DND-41 (cell line): ENCODE data around the gene RYR2.

ENCODE experiments used
- ATAC-seq: fragments of 200-7000 bp; cut with Tn5 transposase; 3 replicates; pipeline ENCODE4 v1.9.1; 2021; ENCODE audit warnings: low read depth; ENCODE audit not compliant: insufficient read depth
- DNase-seq: peaks from one replicate; pipeline ENCODE4 v3.0.0-alpha.2; 2020
- H2AFZ ChIP-seq: 2 replicates; pipeline ENCODE4 v1.6.0; 2012; ENCODE audit warnings: low read depth, low read length
- H3K27ac ChIP-seq: 2 replicates; pipeline ENCODE4 v1.5.1; 2012; ENCODE audit warnings: low read length, inconsistent platforms
- H3K27me3 ChIP-seq: fragments of 200-600 bp; sonication (generic); 2 replicates; pipeline ENCODE4 v1.6.0; 2012; ENCODE audit warnings: low read length, mild to moderate bottlenecking, inconsistent platforms; ENCODE audit not compliant: insufficient read depth, poor library complexity
- H3K36me3 ChIP-seq: 2 replicates; pipeline ENCODE4 v1.5.1; 2012; ENCODE audit warnings: low read length, inconsistent platforms; ENCODE audit not compliant: insufficient read depth
- H3K4me1 ChIP-seq: 2 replicates; pipeline ENCODE4 v1.5.1; 2012; ENCODE audit warnings: mild to moderate bottlenecking, low read length; ENCODE audit not compliant: insufficient read depth
- H3K4me2 ChIP-seq: 2 replicates; pipeline ENCODE4 v1.6.0; 2012; ENCODE audit warnings: mild to moderate bottlenecking, moderate library complexity, low read length, inconsistent platforms; ENCODE audit not compliant: insufficient read depth
- H3K4me3 ChIP-seq, 2 experiments: fragments of 200-600 bp in 1 of 2; shearing (Covaris generic) in 1 of 2; 2 replicates each; pipeline ENCODE4 v1.5.1; 2012 to 2016; ENCODE audit warnings: inconsistent platforms in 2 of 2, low read length in 2 of 2, mild to moderate bottlenecking in 2 of 2, low read depth in 1 of 2, moderate library complexity in 1 of 2
- H3K79me2 ChIP-seq: 2 replicates; pipeline ENCODE4 v1.6.0; 2012; ENCODE audit warnings: low read length, inconsistent platforms; ENCODE audit not compliant: insufficient read depth
- H3K9ac ChIP-seq: 2 replicates; pipeline ENCODE4 v1.6.0; 2012; ENCODE audit warnings: low read depth, mild to moderate bottlenecking, inconsistent platforms, low read length, moderate library complexity
- H3K9me3 ChIP-seq: 2 replicates; pipeline ENCODE4 v1.5.1; 2012; ENCODE audit warnings: low read length, moderate library complexity, mild to moderate bottlenecking, inconsistent platforms; ENCODE audit not compliant: insufficient read depth, severe bottlenecking
- H4K20me1 ChIP-seq: 2 replicates; pipeline ENCODE4 v1.6.0; 2012; ENCODE audit warnings: low read length; ENCODE audit not compliant: insufficient read depth
- EZH2 ChIP-seq: IDR thresholded peaks from 3 replicates; pipeline ENCODE4 v1.6.1; 2012; ENCODE audit warnings: borderline replicate concordance, low read depth, mild to moderate bottlenecking, moderate library complexity, low read length, inconsistent platforms; ENCODE audit not compliant: severe bottlenecking
- TF ChIP-seq, protein P1 (sequence below): IDR thresholded peaks from 2 replicates; pipeline ENCODE4 v1.5.1; 2012; ENCODE audit warnings: borderline replicate concordance, low read length, moderate library complexity, mild to moderate bottlenecking; ENCODE audit not compliant: poor library complexity, severe bottlenecking; ENCODE audit errors: extremely low read depth

The RYR2 gene

DNA sequence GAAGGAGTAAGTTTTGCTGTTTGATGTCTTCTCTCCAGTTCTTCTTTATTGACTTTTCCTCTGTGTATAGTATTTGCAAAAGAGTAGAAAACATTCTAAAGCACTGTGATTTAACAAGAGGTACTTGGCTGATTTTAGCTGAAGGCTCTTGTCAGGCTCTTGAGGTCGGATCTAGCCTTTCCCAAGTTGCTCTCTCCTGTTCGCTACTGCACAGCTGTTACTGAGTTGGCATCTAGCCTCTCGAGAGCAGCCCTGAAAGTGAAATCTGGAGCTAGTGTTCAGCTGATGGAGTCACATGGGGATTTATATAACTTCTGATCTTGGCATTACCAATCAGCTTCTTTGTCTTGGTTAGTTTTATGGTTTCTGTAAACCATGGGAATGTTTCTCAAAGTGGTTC is 193.1 kb downstream of the RYR2 start:
- DNase-seq (no peak), ATAC-seq (no peak)
- H2AFZ ChIP-seq = no peak overlapping the region
- no peaks in the 10 kb centered on the region for H3K36me3 ChIP-seq
- H3K27me3 ChIP-seq = no peaks in the 10 kb centered on the region
- no peak overlapping the region for H3K4me3 ChIP-seq
- no peak overlapping the region for H3K9ac ChIP-seq
- H3K79me2 ChIP-seq = no peaks in the 10 kb centered on the region
- H3K4me1 ChIP-seq = no peaks in the 10 kb centered on the region
- no peak overlapping the region for H3K27ac ChIP-seq
- H4K20me1 ChIP-seq = no peaks in the 10 kb centered on the region
- no peak overlapping the region for H3K4me2 ChIP-seq
- no peaks in the 10 kb centered on the region for H3K9me3 ChIP-seq
- TF ChIP-seq EZH2 = no peak
- TF ChIP-seq, protein P1, sequence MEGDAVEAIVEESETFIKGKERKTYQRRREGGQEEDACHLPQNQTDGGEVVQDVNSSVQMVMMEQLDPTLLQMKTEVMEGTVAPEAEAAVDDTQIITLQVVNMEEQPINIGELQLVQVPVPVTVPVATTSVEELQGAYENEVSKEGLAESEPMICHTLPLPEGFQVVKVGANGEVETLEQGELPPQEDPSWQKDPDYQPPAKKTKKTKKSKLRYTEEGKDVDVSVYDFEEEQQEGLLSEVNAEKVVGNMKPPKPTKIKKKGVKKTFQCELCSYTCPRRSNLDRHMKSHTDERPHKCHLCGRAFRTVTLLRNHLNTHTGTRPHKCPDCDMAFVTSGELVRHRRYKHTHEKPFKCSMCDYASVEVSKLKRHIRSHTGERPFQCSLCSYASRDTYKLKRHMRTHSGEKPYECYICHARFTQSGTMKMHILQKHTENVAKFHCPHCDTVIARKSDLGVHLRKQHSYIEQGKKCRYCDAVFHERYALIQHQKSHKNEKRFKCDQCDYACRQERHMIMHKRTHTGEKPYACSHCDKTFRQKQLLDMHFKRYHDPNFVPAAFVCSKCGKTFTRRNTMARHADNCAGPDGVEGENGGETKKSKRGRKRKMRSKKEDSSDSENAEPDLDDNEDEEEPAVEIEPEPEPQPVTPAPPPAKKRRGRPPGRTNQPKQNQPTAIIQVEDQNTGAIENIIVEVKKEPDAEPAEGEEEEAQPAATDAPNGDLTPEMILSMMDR = no peak

DNA sequence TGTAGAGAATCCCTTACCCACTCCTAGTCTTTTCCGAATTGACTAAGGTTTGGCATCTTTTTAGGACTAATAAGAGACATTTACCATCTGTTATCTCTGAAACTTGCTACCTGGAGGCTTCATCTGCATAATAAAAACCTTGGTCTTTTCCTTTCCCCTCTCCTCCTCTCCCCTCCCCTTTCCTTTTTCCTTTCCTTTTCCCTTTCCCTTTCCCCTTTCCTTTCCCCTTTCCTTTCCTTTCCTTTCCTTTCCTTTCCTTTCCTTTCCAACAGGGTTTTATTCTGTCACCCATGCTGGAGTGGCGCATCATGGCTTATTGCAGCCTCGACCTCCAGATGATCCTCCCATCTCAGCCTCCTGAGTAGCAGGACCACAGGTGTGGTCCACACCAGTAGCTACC is 195.7 kb downstream of the RYR2 start:
- no peaks in the 10 kb centered on the region for H3K4me1 ChIP-seq
- no peaks in the 10 kb centered on the region for H3K79me2 ChIP-seq
- no peaks in the 10 kb centered on the region for H3K9me3 ChIP-seq
- H3K9ac ChIP-seq = no peak overlapping the region
- no peaks in the 10 kb centered on the region for H3K36me3 ChIP-seq
- TF ChIP-seq, protein P1 = no peak
- no peak for TF ChIP-seq EZH2
- no peak for ATAC-seq
- H3K27me3 ChIP-seq = no peaks in the 10 kb centered on the region
- H3K4me3 ChIP-seq = no peak overlapping the region
- H3K4me2 ChIP-seq = no peak overlapping the region
- H3K27ac ChIP-seq = no peak overlapping the region
- no peak overlapping the region for H2AFZ ChIP-seq
- no peaks in the 10 kb centered on the region for H4K20me1 ChIP-seq
- DNase-seq = no peak

DNA sequence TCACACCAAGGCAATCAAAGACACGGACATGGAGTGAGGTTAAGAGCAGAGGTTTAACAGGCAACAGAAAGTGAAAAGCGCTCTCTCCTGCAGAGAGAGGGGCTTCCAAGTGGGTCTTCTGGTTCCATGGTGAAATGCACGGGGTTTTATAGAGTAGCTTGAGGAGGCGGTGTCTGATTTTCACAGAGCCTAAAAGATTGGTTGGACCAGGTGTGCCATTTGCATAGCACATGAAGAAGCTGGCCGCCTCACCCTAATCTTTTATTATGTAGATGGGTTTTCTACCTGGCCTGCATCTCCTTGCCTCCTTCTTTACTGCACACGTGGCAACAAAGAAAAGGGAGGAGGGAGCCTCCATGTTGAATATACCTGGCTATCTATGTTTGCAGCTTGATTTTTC is 197.3 kb downstream of the RYR2 start:
- Histone ChIP-seq H3K27me3 (no peaks in the 10 kb centered on the region), H3K4me3 (no peak overlapping the region), H2AFZ (no peak overlapping the region), H3K4me1 (no peaks in the 10 kb centered on the region), H3K79me2 (no peaks in the 10 kb centered on the region), H3K4me2 (no peak overlapping the region), H3K9ac (no peak overlapping the region), H3K27ac (no peak overlapping the region), H3K9me3 (no peaks in the 10 kb centered on the region), H3K36me3 (no peaks in the 10 kb centered on the region), H4K20me1 (no peaks in the 10 kb centered on the region)
- TF ChIP-seq EZH2 = no peak
- TF ChIP-seq, protein P1 = no peak
- ATAC-seq = no peak
- no peak for DNase-seq

DNA sequence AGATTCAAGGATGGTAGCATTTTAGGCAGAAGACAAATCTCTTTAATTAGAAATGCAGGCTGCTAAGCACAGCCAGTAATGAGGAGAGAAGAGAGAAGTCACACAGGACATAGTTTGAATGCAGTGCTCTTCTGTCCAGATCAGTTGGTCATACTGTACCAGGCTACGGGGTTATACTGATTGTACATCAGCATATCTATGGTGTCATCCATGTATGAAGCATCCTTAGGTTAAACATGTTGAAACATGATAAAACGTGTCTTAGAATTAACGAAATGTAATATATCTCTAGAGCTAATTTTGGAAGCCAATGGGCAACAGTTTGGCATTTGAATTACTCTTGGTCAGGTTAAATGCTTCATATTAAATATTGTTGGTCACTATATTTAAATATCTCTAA is 199.1 kb downstream of the RYR2 start:
- no peak overlapping the region for H2AFZ ChIP-seq
- H3K4me3 ChIP-seq = no peak overlapping the region
- no peaks in the 10 kb centered on the region for H3K9me3 ChIP-seq
- H3K27me3 ChIP-seq = no peaks in the 10 kb centered on the region
- H3K27ac ChIP-seq = no peak overlapping the region
- H3K4me2 ChIP-seq = no peak overlapping the region
- H4K20me1 ChIP-seq = no peaks in the 10 kb centered on the region
- no peaks in the 10 kb centered on the region for H3K79me2 ChIP-seq
- DNase-seq (no peak), ATAC-seq (no peak)
- no peak overlapping the region for H3K9ac ChIP-seq
- H3K36me3 ChIP-seq = no peaks in the 10 kb centered on the region
- no peaks in the 10 kb centered on the region for H3K4me1 ChIP-seq
- TF ChIP-seq, protein P1 = no peak
- no peak for TF ChIP-seq EZH2
